Muscle of leg (tissue), 11 donors: ENCODE data around the gene NBEA. TPM values are rescaled to one million over a fixed set of nuclear protein-coding genes. Genes with fewer than 3 reads are reported as not detected.
"Not testable (repeated sequence)": the region's sequence is repeated elsewhere in the genome, so short reads cannot be mapped to it uniquely, and the experiment has no call there.

ENCODE experiments used
- DNase-seq: peaks from one replicate; pipeline ENCODE4 v3.0.0; 2013
- H3K27ac ChIP-seq: one replicate; pipeline ENCODE4 v1.5.1; 2013; ENCODE audit warnings: mild to moderate bottlenecking, low read length, control low read depth
- H3K27me3 ChIP-seq: one replicate; pipeline ENCODE4 v1.6.1; 2013; ENCODE audit warnings: low read length; ENCODE audit not compliant: control insufficient read depth, insufficient read depth
- H3K36me3 ChIP-seq: one replicate; pipeline ENCODE4 v1.6.1; 2013; ENCODE audit warnings: low read length; ENCODE audit not compliant: control insufficient read depth, insufficient read depth
- H3K4me1 ChIP-seq: one replicate; pipeline ENCODE4 v1.6.1; 2013; ENCODE audit warnings: low read length; ENCODE audit not compliant: control insufficient read depth, insufficient read depth
- H3K4me3 ChIP-seq: one replicate; pipeline ENCODE4 v1.5.1; 2013; ENCODE audit warnings: low read length, control low read depth
- H3K9me3 ChIP-seq: replicated peaks from 2 replicates; pipeline ENCODE4 v1.6.1; 2013; ENCODE audit warnings: low read depth, low read length; ENCODE audit not compliant: control insufficient read depth
- WGBS: methylation state at CpG from one replicate; pipeline ENCODE4 v1.1.5; 2013; ENCODE audit warnings: missing lambda C conversion rate; ENCODE audit not compliant: insufficient coverage; 5-methylcytosine and 5-hydroxymethylcytosine counted together
- polyA plus RNA-seq, 8 donors: library from polyadenylated mRNA; unstranded; fragments of 120-200 nt; gene quantifications; one replicate each; pipeline versions ENCODE4 v1.2.1 to v1.2.3, GENCODE V29; 2013; ENCODE audit warnings: inconsistent platforms in 1 of 8, low replicate concordance in 1 of 8; ENCODE audit not compliant: insufficient read length in 8 of 8, insufficient read depth in 1 of 8
- total RNA-seq: library from RNA; stranded (reverse); fragments of 120-200 nt; gene quantifications from one replicate; pipeline ENCODE4 v1.2.4, GENCODE V29; 2013

NBEA gene
- total and polyA plus RNA-seq, 9 donors: 10.1 to 19.8 (median 16.0) TPM

DNA sequence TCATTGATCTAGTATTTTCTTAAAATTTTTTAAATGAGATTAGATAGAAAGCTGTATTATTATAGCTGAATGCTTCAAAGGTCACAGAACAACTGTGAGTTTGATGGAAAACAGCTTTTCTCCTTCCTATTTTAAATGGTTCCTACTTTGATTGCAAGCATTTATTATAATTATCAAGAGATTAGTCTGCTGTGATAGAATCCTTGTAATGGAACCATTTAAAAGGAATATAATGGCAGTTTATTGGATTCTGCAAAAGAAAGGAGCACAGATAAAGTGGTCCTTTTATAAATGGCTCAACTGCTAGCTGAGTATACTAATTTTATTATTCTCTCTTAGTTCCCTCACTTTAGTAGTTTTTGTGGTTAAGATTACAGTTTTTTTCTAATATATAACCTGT lies 447.5 kb downstream of the NBEA start:
- peak overlapping the region; percentile 87 for H3K27ac ChIP-seq
- peak; percentile 15 for DNase-seq
- no peaks in the 10 kb centered on the region for H3K9me3 ChIP-seq

GRCh38 chr13:35392768-35393167 lies 450.7 kb downstream of the NBEA start:
- DNase-seq: no peak
- no CpG with 5 or more reads among the region's 2 CpGs for WGBS
- H3K9me3 ChIP-seq: no peaks in the 10 kb centered on the region
- H3K27me3 ChIP-seq: no peaks in the 10 kb centered on the region
- H3K36me3 ChIP-seq: no peaks in the 10 kb centered on the region
- no peak overlapping the region for H3K4me3 ChIP-seq
- no peak overlapping the region for H3K27ac ChIP-seq
- H3K4me1 ChIP-seq: no peaks in the 10 kb centered on the region

More for the DNA sequence above, 447.5 kb downstream of the NBEA start:
- Histone ChIP-seq H3K27me3 (no peaks in the 10 kb centered on the region), H3K4me3 (no peak overlapping the region), H3K36me3 (no peaks in the 10 kb centered on the region), H3K4me1 (no peaks in the 10 kb centered on the region)

DNA sequence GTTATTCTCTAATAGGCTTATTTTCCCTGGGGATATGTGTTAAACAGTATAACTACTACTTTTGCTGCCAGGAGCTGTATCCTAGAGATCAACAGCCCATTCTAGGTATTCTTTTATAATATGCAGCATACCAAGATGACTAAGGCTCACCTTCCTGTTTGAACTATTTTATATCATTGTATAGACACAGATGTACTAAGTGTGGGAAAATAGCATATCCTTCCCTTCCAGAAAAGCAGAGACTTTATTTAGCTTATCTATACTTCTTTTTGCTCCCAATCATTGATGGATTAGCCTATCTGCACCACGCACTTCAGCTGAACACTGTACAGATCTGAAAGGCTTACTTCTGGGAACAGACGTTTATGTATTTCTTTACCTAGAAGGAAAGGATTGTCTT lies 451.8 kb downstream of the NBEA start:
- no peak overlapping the region for H3K27ac ChIP-seq
- no CpG with 5 or more reads among the region's 2 CpGs for WGBS

GRCh38 chr13:35408285-35408684 lies 466.2 kb downstream of the NBEA start:
- not testable (repeated sequence) for H3K27me3 ChIP-seq, H3K4me1 ChIP-seq, H3K36me3 ChIP-seq, H3K4me3 ChIP-seq, DNase-seq, H3K9me3 ChIP-seq, H3K27ac ChIP-seq
- WGBS: no CpG with 5 or more reads among the region's 2 CpGs

More for the DNA sequence above, 451.8 kb downstream of the NBEA start:
- Histone ChIP-seq H3K4me1 (no peaks in the 10 kb centered on the region), H3K27me3 (no peaks in the 10 kb centered on the region), H3K9me3 (peaks cover 5% of the 10 kb centered on the region), H3K4me3 (no peak overlapping the region), H3K36me3 (no peaks in the 10 kb centered on the region)
- no peak for DNase-seq

GRCh38 chr13:35411059-35411744 lies 469.1 kb downstream of the NBEA start:
- Histone ChIP-seq H3K4me3 (no peak overlapping the region), H3K9me3 (no peaks in the 10 kb centered on the region), H3K27ac (no peak overlapping the region), H3K36me3 (no peaks in the 10 kb centered on the region), H3K4me1 (no peaks in the 10 kb centered on the region), H3K27me3 (no peaks in the 10 kb centered on the region)
- no peak for DNase-seq
- WGBS: no CpG with 5 or more reads among the region's 2 CpGs

DNA sequence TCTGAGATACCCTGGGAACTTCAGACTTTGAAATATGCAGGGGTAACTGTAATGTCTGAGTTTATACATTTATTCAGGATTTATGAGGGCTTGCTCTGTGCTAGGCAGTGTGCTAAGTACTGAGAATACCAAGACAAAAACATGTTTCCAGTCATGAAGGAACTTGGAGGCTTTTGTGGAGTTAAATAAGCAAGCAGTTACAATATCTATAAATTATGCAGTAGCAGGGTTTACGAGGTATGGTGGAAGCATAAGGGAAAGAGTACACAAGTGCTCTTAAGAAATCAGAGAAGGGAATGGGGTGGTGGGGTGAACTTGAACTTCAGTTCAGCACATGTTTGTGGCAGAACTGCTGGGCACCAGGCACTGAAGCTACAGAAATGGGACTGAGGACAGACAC lies 506.4 kb downstream of the NBEA start:
- 58% methylated on average over 1 of the region's 1 CpG for WGBS
- Histone ChIP-seq H3K4me3 (no peak overlapping the region), H3K27ac (no peak overlapping the region), H3K36me3 (no peaks in the 10 kb centered on the region), H3K27me3 (no peaks in the 10 kb centered on the region), H3K4me1 (no peaks in the 10 kb centered on the region), H3K9me3 (no peaks in the 10 kb centered on the region)
- DNase-seq: no peak

- Histone ChIP-seq H3K4me1 (no peaks in the 10 kb centered on the region), H3K4me3 (no peak overlapping the region), H3K36me3 (no peaks in the 10 kb centered on the region), H3K27me3 (no peaks in the 10 kb centered on the region), H3K9me3 (no peaks in the 10 kb centered on the region), H3K27ac (no peak overlapping the region)
- peak; percentile 72 for DNase-seq
- WGBS: no CpG with 5 or more reads among the region's 2 CpGs
Measured at GRCh38 chr13:35449821-35450220, 507.8 kb downstream of the NBEA start.

GRCh38 chr13:35455022-35455421 lies 513.0 kb downstream of the NBEA start:
- no peaks in the 10 kb centered on the region for H3K4me1 ChIP-seq
- H3K4me3 ChIP-seq: no peak overlapping the region
- no peaks in the 10 kb centered on the region for H3K27me3 ChIP-seq
- H3K27ac ChIP-seq: no peak overlapping the region
- no peaks in the 10 kb centered on the region for H3K9me3 ChIP-seq
- DNase-seq: no peak
- H3K36me3 ChIP-seq: no peaks in the 10 kb centered on the region
- WGBS: no CpG with 5 or more reads among the region's 1 CpG

GRCh38 chr13:35457258-35457657 lies 515.2 kb downstream of the NBEA start:
- no peak for DNase-seq
- Histone ChIP-seq H3K4me1 (no peaks in the 10 kb centered on the region), H3K27ac (no peak overlapping the region), H3K4me3 (no peak overlapping the region), H3K27me3 (no peaks in the 10 kb centered on the region), H3K36me3 (no peaks in the 10 kb centered on the region), H3K9me3 (no peaks in the 10 kb centered on the region)
- WGBS: 100% methylated on average over 1 of the region's 3 CpGs

GRCh38 chr13:35460061-35460460 lies 518.0 kb downstream of the NBEA start:
- H3K4me1 ChIP-seq: no peaks in the 10 kb centered on the region
- H3K27ac ChIP-seq: no peak overlapping the region
- H3K9me3 ChIP-seq: no peaks in the 10 kb centered on the region
- no peaks in the 10 kb centered on the region for H3K27me3 ChIP-seq
- H3K4me3 ChIP-seq: no peak overlapping the region
- no CpG with 5 or more reads among the region's 2 CpGs for WGBS
- no peaks in the 10 kb centered on the region for H3K36me3 ChIP-seq
- DNase-seq: peak; percentile 52

DNA sequence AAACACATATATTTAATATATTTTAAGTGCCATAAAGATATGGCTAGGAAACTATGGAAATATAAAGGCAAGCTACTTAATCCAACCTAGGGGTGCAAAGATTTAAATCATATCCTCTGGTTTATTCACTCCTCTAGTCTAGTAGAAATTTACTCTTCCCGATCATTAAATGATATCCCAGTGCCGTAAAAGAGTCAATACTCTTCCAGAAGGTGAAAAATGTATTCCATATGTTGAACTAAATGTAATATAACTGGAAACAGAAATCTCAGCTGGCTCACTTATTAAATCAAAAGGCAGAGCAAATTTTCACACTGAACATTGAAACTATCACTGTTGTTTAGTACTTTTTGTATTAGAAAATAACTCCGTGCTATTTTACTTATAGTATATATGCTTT lies 523.3 kb downstream of the NBEA start:
- H3K27me3 ChIP-seq: no peaks in the 10 kb centered on the region
- peak; percentile 74 for DNase-seq
- no peak overlapping the region for H3K4me3 ChIP-seq
- no peaks in the 10 kb centered on the region for H3K9me3 ChIP-seq
- peaks cover 2% of the 10 kb centered on the region for H3K4me1 ChIP-seq
- H3K36me3 ChIP-seq: no peaks in the 10 kb centered on the region
- no CpG with 5 or more reads among the region's 3 CpGs for WGBS
- H3K27ac ChIP-seq: peak overlapping the region; percentile 9
